ENCODE data around the gene FCHSD2. TPM values are rescaled to one million over a fixed set of nuclear protein-coding genes. Genes with fewer than 3 reads are reported as not detected.

FCHSD2 gene
- total and polyA plus RNA-seq, 2 of the 8 experiments (the other 6 are each of a cell fraction or from before 2014, with no cell fraction given) = 4.1 to 7.8 TPM

DNA sequence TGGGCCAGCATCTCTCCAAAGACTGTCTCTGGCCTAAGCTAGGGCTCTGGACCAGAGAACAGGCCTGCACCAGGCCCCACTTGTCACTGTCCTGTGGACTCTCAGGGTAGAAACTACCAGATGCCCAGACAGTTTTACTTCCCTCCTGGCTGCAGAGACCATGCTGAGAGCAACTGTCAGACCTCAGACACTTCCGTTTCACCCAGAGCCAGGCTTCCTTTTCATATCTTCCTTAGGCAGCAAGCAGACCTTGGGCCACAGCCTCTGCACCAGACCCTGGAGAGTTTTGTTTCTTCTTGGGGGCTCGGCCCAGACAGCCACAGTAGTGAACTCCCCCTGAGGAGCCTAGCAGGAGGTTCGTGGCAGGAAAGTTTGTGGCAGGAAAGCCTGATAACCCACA lies 12.1 kb upstream of the FCHSD2 start (continued):
- no peak for TF ChIP-seq RAD21 (IDR thresholded peaks at IDR 0.05 in 1 of 2, conservative IDR thresholded peaks at IDR 0.05 in 1 of 2; ENCODE audit: low read depth in 2 of 2, low read length in 2 of 2)
- no peak for TF ChIP-seq NANOG (IDR thresholded peaks at IDR 0.05; ENCODE audit: insufficient read depth, low read depth, low read length, poor library complexity, severe bottlenecking)
